Left lung (tissue), 10 donors: Measurements from ENCODE around the gene PKD2L1. TPM values are rescaled to one million over a fixed set of nuclear protein-coding genes. Genes with fewer than 3 reads are reported as not detected.

Experiments
- ATAC-seq: fragments of 200-7000 bp; cut with Tn5 transposase; one replicate; pipeline ENCODE4 v1.9.1; 2020; ENCODE audit warnings: moderate library complexity
- DNase-seq, 4 donors: peaks; one replicate each; pipeline ENCODE4 v3.0.0-alpha.2; 2013 to 2020
- H3K27ac ChIP-seq, 2 donors: fragments of 200-600 bp; sonication (generic) in 1 of 2; one replicate each; pipeline versions ENCODE4 v1.5.0 to v1.8.0; 2020 to 2021
- H3K27me3 ChIP-seq, 2 donors: fragments of 200-600 bp; sonication (generic) in 1 of 2; one replicate each; pipeline versions ENCODE4 v1.5.0 to v1.8.0; 2020 to 2021
- H3K36me3 ChIP-seq, 2 donors: fragments of 200-600 bp; sonication (generic) in 1 of 2; one replicate each; pipeline versions ENCODE4 v1.5.0 to v1.8.0; 2020 to 2021
- H3K4me1 ChIP-seq, 2 donors: fragments of 200-600 bp; one replicate each; pipeline ENCODE4 v1.8.0; 2021
- H3K4me3 ChIP-seq, 2 donors: fragments of 200-600 bp; sonication (generic) in 1 of 2; one replicate each; pipeline versions ENCODE4 v1.5.0 to v1.8.0; 2020 to 2021; ENCODE audit warnings: mild to moderate bottlenecking in 1 of 2
- H3K9me3 ChIP-seq, 2 donors: fragments of 200-600 bp; sonication (generic) in 1 of 2; one replicate each; pipeline versions ENCODE4 v1.5.0 to v1.8.0; 2020 to 2021
- intact Hi-C, 2 donors: fragments of 100-400 bp; cut with DNase I; formaldehyde crosslinking; loops; one replicate each; pipeline versions ENCODE4 v1.11.2 to v1.14.2; 2022
- polyA plus RNA-seq, 6 donors: library from polyadenylated mRNA; unstranded; fragments of 120-200 nt; gene quantifications; one replicate each; pipeline ENCODE4 v1.2.1, GENCODE V29; 2013; ENCODE audit not compliant: insufficient read length in 6 of 6
- total RNA-seq, 2 donors: library from RNA; stranded (reverse); fragmentation: NEBNext Ultra II Directional; extraction: Animal tissue kit (Norgen Biotek cat#: 25700); gene quantifications; one replicate each; pipeline ENCODE4 v1.2.1, GENCODE V29; 2021
- TF ChIP-seq, protein P1 (sequence below), 2 donors: fragments of 200-600 bp; sonication (generic) in 1 of 2; IDR thresholded peaks; one replicate each; pipeline versions ENCODE4 v1.5.0 to v1.8.0; 2021; ENCODE audit warnings: antibody characterized with exemption in 2 of 2
- donor health status: DM: no; HTN: yes; CAD: no.
- donor health status: DM: no; HTN: no; CAD: no.

The PKD2L1 gene
- total and polyA plus RNA-seq, 8 donors = 0.22 to 0.47 (median 0.32) TPM; not detected in 1

DNA sequence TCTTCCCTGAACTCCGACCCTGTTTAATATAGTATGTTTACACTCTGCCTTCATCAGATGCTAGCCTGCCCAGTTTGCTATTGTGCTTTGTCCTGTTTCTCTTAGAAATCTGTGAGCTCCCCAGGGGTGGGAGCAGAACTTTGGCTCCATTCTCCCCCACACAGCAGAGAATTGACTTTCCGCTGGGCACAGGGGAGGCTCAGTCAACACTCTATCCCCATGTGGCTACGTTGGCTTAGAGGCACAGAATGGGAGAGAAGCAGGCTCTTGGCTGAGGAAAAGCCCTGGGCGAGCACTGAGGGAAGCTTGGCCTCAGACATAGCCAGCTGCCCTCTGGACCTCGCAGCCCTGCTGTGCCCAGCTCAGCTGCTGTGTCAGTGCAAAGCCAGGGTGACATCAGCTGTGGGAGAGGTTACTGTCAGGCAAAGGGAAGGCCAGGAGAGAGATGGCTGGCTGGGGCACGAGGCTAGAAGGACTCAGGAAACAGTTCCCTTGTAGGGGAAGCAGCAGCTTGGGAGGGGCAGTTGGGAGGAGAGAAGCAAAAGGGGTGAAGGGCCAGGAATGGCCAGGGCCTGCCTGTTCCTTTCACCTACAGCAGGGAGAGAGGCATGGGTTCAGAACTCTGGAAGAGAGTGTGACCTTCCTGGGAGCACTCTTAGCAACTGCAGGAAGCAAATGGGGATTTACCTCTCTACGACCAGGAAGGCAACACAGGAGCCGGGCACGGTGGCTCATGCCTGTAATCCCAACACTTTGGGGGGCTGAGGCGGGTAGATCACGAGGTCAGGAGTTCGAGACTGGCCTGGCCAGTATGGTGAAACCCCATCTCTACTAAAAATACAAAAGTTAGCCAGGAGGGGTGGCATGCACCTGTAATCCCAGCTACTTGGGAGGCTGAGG, 11.2 kb upstream of the PKD2L1 start:
- peak; percentile 41 for ATAC-seq
- H3K4me1 ChIP-seq = peaks cover 0 to 22% of the 10 kb centered on the region in 2 donors
- no peak overlapping the region for H3K4me3 ChIP-seq
- no peak overlapping the region for H3K27ac ChIP-seq
- H3K9me3 ChIP-seq = no peaks in the 10 kb centered on the region
- TF ChIP-seq, protein P1, sequence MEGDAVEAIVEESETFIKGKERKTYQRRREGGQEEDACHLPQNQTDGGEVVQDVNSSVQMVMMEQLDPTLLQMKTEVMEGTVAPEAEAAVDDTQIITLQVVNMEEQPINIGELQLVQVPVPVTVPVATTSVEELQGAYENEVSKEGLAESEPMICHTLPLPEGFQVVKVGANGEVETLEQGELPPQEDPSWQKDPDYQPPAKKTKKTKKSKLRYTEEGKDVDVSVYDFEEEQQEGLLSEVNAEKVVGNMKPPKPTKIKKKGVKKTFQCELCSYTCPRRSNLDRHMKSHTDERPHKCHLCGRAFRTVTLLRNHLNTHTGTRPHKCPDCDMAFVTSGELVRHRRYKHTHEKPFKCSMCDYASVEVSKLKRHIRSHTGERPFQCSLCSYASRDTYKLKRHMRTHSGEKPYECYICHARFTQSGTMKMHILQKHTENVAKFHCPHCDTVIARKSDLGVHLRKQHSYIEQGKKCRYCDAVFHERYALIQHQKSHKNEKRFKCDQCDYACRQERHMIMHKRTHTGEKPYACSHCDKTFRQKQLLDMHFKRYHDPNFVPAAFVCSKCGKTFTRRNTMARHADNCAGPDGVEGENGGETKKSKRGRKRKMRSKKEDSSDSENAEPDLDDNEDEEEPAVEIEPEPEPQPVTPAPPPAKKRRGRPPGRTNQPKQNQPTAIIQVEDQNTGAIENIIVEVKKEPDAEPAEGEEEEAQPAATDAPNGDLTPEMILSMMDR (IDR thresholded peaks at IDR 0.05) = no peak
- intact Hi-C loops = loop anchor here (5.0 to 10.0 kb wide), 2 partner anchors 91 to 94 kb away; no protein-coding TSS in a partner anchor
- DNase-seq = peak in 1 of 4 donors; percentile 77
- peaks cover 0 to 9% of the 10 kb centered on the region in 2 donors for H3K27me3 ChIP-seq
- no peaks in the 10 kb centered on the region for H3K36me3 ChIP-seq

DNA sequence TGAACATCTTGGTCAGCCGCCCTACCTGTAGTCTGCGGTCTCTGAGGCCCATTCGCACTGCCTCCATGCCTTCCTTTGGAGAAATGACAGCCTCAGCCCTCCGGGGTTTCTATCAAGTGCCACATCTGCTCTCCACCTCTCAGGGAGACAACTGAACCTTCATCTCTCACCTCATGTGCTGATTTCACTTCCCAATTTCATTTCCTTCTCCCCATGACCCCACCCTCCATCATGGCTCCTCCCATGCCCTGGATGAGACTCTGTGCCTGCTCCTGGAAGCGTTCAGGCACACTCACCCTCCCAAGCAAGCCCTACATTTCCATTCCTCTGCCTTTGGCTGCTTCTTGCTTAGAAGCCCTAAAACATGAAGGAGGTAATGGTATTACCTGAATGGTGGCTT, 9.2 kb upstream of the PKD2L1 start:
- DNase-seq (no peak), ATAC-seq (peak; percentile 2)
- H3K27me3 ChIP-seq = no peaks in the 10 kb centered on the region
- no peaks in the 10 kb centered on the region for H3K36me3 ChIP-seq
- H3K4me3 ChIP-seq = no peak overlapping the region
- H3K27ac ChIP-seq = peak overlapping the region in 1 of 2 donors; percentile 5
- peaks cover 0 to 19% of the 10 kb centered on the region in 2 donors for H3K4me1 ChIP-seq
- intact Hi-C loops = loop anchor here in 1 of 2 donors (10.0 kb wide), 1 partner anchor 176 kb away; the partner anchor contains the start of gene SEC31B
- TF ChIP-seq, protein P1 (IDR thresholded peaks at IDR 0.05) = no peak
- no peaks in the 10 kb centered on the region for H3K9me3 ChIP-seq

DNA sequence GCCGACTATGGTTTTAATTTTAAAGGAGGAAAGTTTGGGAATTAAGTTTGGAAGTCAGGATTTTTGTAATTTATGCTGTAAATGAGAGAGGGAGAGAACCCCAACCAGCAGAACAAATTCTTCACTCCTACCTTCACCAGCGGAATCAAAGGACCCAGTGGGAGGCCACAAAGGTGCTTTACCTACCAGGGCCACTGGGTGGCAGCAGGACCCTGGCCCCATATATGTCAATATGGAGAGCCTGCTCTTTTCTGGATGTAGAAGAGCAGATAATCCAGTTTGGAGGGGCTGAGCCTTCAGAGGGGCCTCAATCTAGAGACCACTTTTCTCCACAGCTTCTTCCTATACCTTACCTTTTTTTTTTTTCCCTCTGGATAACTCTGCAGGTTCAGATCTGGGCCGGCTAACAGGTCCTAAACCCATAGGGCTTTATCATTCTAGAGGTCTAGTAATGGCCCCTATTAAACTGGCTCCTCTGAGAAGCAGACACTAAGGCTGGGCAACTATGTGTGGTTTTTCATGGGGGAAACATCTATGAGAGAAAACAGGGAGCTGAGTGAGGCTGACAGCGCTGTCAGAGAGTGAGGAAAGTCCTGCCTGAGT, 8.5 kb upstream of the PKD2L1 start:
- intact Hi-C loops = loop anchor here in 1 of 2 donors (10.0 kb wide), 1 partner anchor 176 kb away; the partner anchor contains the start of gene SEC31B
- TF ChIP-seq, protein P1 (IDR thresholded peaks at IDR 0.05) = peak; percentile 76 to 91
- ATAC-seq = peak; percentile 84
- Histone ChIP-seq H3K36me3 (no peaks in the 10 kb centered on the region), H3K4me1 (peaks cover 0 to 19% of the 10 kb centered on the region in 2 donors), H3K4me3 (no peak overlapping the region), H3K27ac (no peak overlapping the region), H3K9me3 (no peaks in the 10 kb centered on the region), H3K27me3 (no peaks in the 10 kb centered on the region)
- DNase-seq = peak; percentile 56 to 87 (median 72)

DNA sequence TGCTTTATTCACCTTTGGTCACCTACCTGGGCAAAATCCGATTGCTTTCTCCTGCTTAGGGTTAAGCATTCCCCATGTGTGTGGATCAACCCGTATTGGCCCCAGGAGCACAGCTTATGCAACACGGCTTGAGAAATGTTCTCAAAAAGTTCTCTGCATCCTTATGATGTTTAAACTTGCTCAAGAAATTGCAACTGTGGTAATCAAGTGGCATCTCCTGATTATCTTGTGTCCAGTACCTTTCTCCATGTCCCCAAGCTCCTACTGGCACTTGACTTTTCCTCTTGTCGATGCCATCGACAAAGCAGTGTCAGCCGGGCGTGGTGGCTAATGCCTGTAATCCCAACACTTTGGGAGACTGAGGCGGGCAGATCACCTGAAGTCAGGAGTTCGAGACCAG, 4.7 kb upstream of the PKD2L1 start:
- no peak overlapping the region for H3K27ac ChIP-seq
- peak; percentile 67 for ATAC-seq
- TF ChIP-seq, protein P1 (IDR thresholded peaks at IDR 0.05) = no peak

More for the DNA sequence above, 4.7 kb upstream of the PKD2L1 start:
- intact Hi-C loops = loop anchor here in 1 of 2 donors (10.0 kb wide), 1 partner anchor 180 kb away; the partner anchor contains the start of gene SEC31B
- peaks cover 0 to 9% of the 10 kb centered on the region in 2 donors for H3K27me3 ChIP-seq
- no peaks in the 10 kb centered on the region for H3K9me3 ChIP-seq
- H3K36me3 ChIP-seq = no peaks in the 10 kb centered on the region
- peaks cover 0 to 19% of the 10 kb centered on the region in 2 donors for H3K4me1 ChIP-seq
- no peak overlapping the region for H3K4me3 ChIP-seq
- peak in 1 of 4 donors; percentile 45 for DNase-seq
